Parathyroid adenoma (tissue), 2 donors: ENCODE measurements around the gene LRRC27.
"Not testable (repeated sequence)": the region's sequence is repeated elsewhere in the genome, so short reads cannot be mapped to it uniquely, and the experiment has no call there.

ENCODE experiments used
- H2AFZ ChIP-seq: fragments of 300-600 bp; sonication (generic); one replicate; pipeline ENCODE4 v1.7.0; 2017; ENCODE audit warnings: antibody characterized with exemption, mild to moderate bottlenecking
- H3K27ac ChIP-seq: fragments of 300-600 bp; sonication (generic); one replicate; pipeline ENCODE4 v1.7.0; 2017
- H3K27me3 ChIP-seq: fragments of 300-600 bp; sonication (generic); one replicate; pipeline ENCODE4 v1.7.0; 2017; ENCODE audit warnings: low read length; ENCODE audit not compliant: control insufficient read depth, insufficient read depth
- H3K36me3 ChIP-seq: fragments of 300-600 bp; sonication (generic); one replicate; pipeline ENCODE4 v1.7.0; 2017; ENCODE audit warnings: low read length; ENCODE audit not compliant: control insufficient read depth, insufficient read depth
- H3K4me1 ChIP-seq: fragments of 300-600 bp; sonication (generic); one replicate; pipeline ENCODE4 v1.7.0; 2017; ENCODE audit warnings: control low read depth
- H3K4me2 ChIP-seq: fragments of 300-600 bp; sonication (generic); one replicate; pipeline ENCODE4 v1.7.0; 2017; ENCODE audit warnings: low read length
- H3K4me3 ChIP-seq: fragments of 300-600 bp; sonication (generic); one replicate; pipeline ENCODE4 v1.7.0; 2017; ENCODE audit warnings: low read depth, low read length
- H3K79me2 ChIP-seq: fragments of 300-600 bp; sonication (generic); one replicate; pipeline ENCODE4 v1.7.0; 2017; ENCODE audit warnings: control low read depth
- H3K9ac ChIP-seq: fragments of 300-600 bp; sonication (generic); one replicate; pipeline ENCODE4 v1.7.0; 2017; ENCODE audit warnings: mild to moderate bottlenecking
- H3K9me3 ChIP-seq: fragments of 300-600 bp; sonication (generic); one replicate; pipeline ENCODE4 v1.7.0; 2017; ENCODE audit warnings: low read length; ENCODE audit not compliant: control insufficient read depth
- CTCF ChIP-seq: fragments of 300-600 bp; sonication (generic); IDR thresholded peaks from one replicate; pipeline ENCODE4 v1.7.0; 2017; ENCODE audit warnings: antibody characterized with exemption, mild to moderate bottlenecking
- donor health status: primary hyperparathyroidism.

The LRRC27 gene

GRCh38 chr10:132385389-132385667 is 53.3 kb downstream of the LRRC27 start:
- Histone ChIP-seq H3K4me1 (peaks cover 18% of the 10 kb centered on the region), H3K27ac (no peak overlapping the region), H3K4me3 (no peak overlapping the region), H3K9ac (no peak overlapping the region), H3K79me2 (no peaks in the 10 kb centered on the region), H3K9me3 (no peaks in the 10 kb centered on the region), H3K27me3 (no peaks in the 10 kb centered on the region), H3K36me3 (no peaks in the 10 kb centered on the region), H3K4me2 (no peak overlapping the region), H2AFZ (no peak overlapping the region)
- no peak for TF ChIP-seq CTCF

- no peaks in the 10 kb centered on the region for H3K79me2 ChIP-seq
- H3K27ac ChIP-seq, result no peak overlapping the region
- no peaks in the 10 kb centered on the region for H3K36me3 ChIP-seq
- H3K4me1 ChIP-seq, result peaks cover 20% of the 10 kb centered on the region
- H3K27me3 ChIP-seq, result no peaks in the 10 kb centered on the region
- H3K4me3 ChIP-seq, result no peak overlapping the region
- no peak for TF ChIP-seq CTCF
- no peak overlapping the region for H2AFZ ChIP-seq
- no peak overlapping the region for H3K9ac ChIP-seq
- H3K4me2 ChIP-seq, result no peak overlapping the region
- no peaks in the 10 kb centered on the region for H3K9me3 ChIP-seq
Measured at GRCh38 chr10:132385721-132386418, 53.9 kb downstream of the LRRC27 start.

- no peak overlapping the region for H3K27ac ChIP-seq
- no peaks in the 10 kb centered on the region for H3K9me3 ChIP-seq
- no peak for TF ChIP-seq CTCF
- H3K4me2 ChIP-seq, result no peak overlapping the region
- H3K4me1 ChIP-seq, result peaks cover 20% of the 10 kb centered on the region
- H3K79me2 ChIP-seq, result no peaks in the 10 kb centered on the region
- no peak overlapping the region for H3K4me3 ChIP-seq
- no peaks in the 10 kb centered on the region for H3K36me3 ChIP-seq
- H2AFZ ChIP-seq, result no peak overlapping the region
- no peak overlapping the region for H3K9ac ChIP-seq
- H3K27me3 ChIP-seq, result no peaks in the 10 kb centered on the region
Measured at GRCh38 chr10:132386419-132386831, 54.4 kb downstream of the LRRC27 start.

GRCh38 chr10:132386896-132387295 is 54.9 kb downstream of the LRRC27 start:
- H2AFZ ChIP-seq, H3K79me2 ChIP-seq, H3K27ac ChIP-seq, H3K4me2 ChIP-seq, H3K27me3 ChIP-seq, H3K4me3 ChIP-seq, H3K9me3 ChIP-seq, H3K36me3 ChIP-seq, H3K9ac ChIP-seq: not testable (repeated sequence)
- H3K4me1 ChIP-seq, result peaks cover 20% of the 10 kb centered on the region

GRCh38 chr10:132387764-132388210 is 55.8 kb downstream of the LRRC27 start:
- Histone ChIP-seq H3K4me2 (peak overlapping the region; percentile 33), H3K9ac (no peak overlapping the region), H3K79me2 (no peaks in the 10 kb centered on the region), H3K9me3 (no peaks in the 10 kb centered on the region), H3K4me3 (no peak overlapping the region), H3K36me3 (no peaks in the 10 kb centered on the region), H3K4me1 (peaks cover 20% of the 10 kb centered on the region), H3K27me3 (no peaks in the 10 kb centered on the region), H2AFZ (peak overlapping the region; percentile 76), H3K27ac (no peak overlapping the region)
- peak; percentile 59 for TF ChIP-seq CTCF
